Astrocyte of the spinal cord (primary cell): ENCODE results near the gene API5.

Experiments
- DNase-seq: peaks from one replicate; pipeline ENCODE4 v3.0.0; 2011; ENCODE audit warnings: low read depth, low spot score
- H3K4me3 ChIP-seq: 2 replicates; pipeline ENCODE4 v1.5.1; 2011; ENCODE audit warnings: low read depth, mild to moderate bottlenecking, low read length, moderate library complexity
- CTCF ChIP-seq: IDR thresholded peaks from 2 replicates; pipeline ENCODE4 v1.5.1; 2012; ENCODE audit warnings: low read depth, mild to moderate bottlenecking, low read length, inconsistent platforms
- in situ Hi-C: cut with HindIII; loops from 2 replicates; pipeline ENCODE4 v1.10.0; 2017; ENCODE audit warnings: low sequenced_read_pairs

Gene API5

GRCh38 chr11:43376594-43376993 lies 64.8 kb downstream of the API5 start:
- peak; percentile 52 for DNase-seq
- no peak overlapping the region for H3K4me3 ChIP-seq
- TF ChIP-seq CTCF, result no peak
- in situ Hi-C loops, result no loop called here

- in situ Hi-C loops, result no loop called here
- no peak for TF ChIP-seq CTCF
- DNase-seq, result no peak
- no peak overlapping the region for H3K4me3 ChIP-seq
Measured at GRCh38 chr11:43377389-43377788, 65.6 kb downstream of the API5 start.

- H3K4me3 ChIP-seq, result no peak overlapping the region
- no peak for TF ChIP-seq CTCF
- in situ Hi-C loops, result no loop called here
- no peak for DNase-seq
Measured at GRCh38 chr11:43378897-43379296, 67.1 kb downstream of the API5 start.

DNA sequence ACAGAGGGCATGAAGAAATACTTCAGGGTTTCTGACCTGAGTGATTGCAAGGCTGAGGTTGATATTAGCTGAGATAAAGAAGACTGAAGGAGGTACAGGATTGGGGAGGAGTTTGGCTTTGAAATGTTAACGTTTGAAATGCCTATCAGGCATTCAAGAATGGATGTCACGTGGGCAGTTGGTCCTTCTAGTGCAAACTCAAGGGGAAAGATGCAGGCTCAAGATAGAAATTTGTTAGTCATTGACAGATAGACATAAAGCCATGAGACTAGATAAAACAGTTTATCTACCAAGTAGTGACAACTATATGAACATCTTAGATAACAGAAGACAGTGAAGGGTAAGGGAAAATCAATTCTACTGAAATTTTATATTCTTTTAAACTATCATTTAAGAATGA lies 70.0 kb downstream of the API5 start:
- in situ Hi-C loops, result no loop called here
- no peak overlapping the region for H3K4me3 ChIP-seq
- no peak for TF ChIP-seq CTCF
- DNase-seq, result no peak

- no peak overlapping the region for H3K4me3 ChIP-seq
- no peak for DNase-seq
- in situ Hi-C loops, result no loop called here
- TF ChIP-seq CTCF, result no peak
Measured at GRCh38 chr11:43382614-43383013, 70.8 kb downstream of the API5 start.

GRCh38 chr11:43384393-43384792 lies 72.6 kb downstream of the API5 start:
- no peak for TF ChIP-seq CTCF
- in situ Hi-C loops, result no loop called here
- no peak for DNase-seq

GRCh38 chr11:43392713-43393112 lies 80.9 kb downstream of the API5 start:
- TF ChIP-seq CTCF, result no peak
- in situ Hi-C loops, result no loop called here
- DNase-seq, result no peak
- H3K4me3 ChIP-seq, result no peak overlapping the region

More at GRCh38 chr11:43384393-43384792, 72.6 kb downstream of the API5 start:
- H3K4me3 ChIP-seq, result no peak overlapping the region
